Peyer's patch (tissue), 4 donors: ENCODE data around the gene TNS3. TPM values are rescaled to one million over a fixed set of nuclear protein-coding genes. Genes with fewer than 3 reads are reported as not detected.
A peak's percentile ranks its signal among the peaks of the same experiment; 100 is the strongest.

Experiments
- DNase-seq, 3 donors: peaks; one replicate each; pipeline ENCODE4 v3.0.0-alpha.2; 2017 to 2019
- H3K27ac ChIP-seq, 4 donors: fragments of 200-600 bp; sonication (generic); one replicate each; pipeline ENCODE4 v1.5.1; 2016 to 2019
- H3K27me3 ChIP-seq, 2 donors: fragments of 200-600 bp; sonication (generic); one replicate each; pipeline ENCODE4 v1.5.1; 2019
- H3K36me3 ChIP-seq, 3 donors: fragments of 200-600 bp; sonication (generic); one replicate each; pipeline ENCODE4 v1.5.1; 2016 to 2019
- H3K4me1 ChIP-seq, 4 donors: fragments of 200-600 bp; sonication (generic); one replicate each; pipeline ENCODE4 v1.5.1; 2016 to 2019
- H3K4me3 ChIP-seq, 4 donors: fragments of 200-600 bp; sonication (generic); 1 replicate in 3 of 4; 2 replicates in 1 of 4; pipeline ENCODE4 v1.5.1; 2016 to 2019; ENCODE audit warnings: mild to moderate bottlenecking in 1 of 4
- H3K9me3 ChIP-seq, 4 donors: fragments of 200-600 bp; sonication (generic); one replicate each; pipeline ENCODE4 v1.5.1; 2016 to 2019; ENCODE audit warnings: mild to moderate bottlenecking in 1 of 4
- CTCF ChIP-seq, 6 experiments: fragments of 450-650 bp in 4 of 6; fragments of 200-600 bp in 2 of 6; sonication (generic) in 1 of 6; IDR thresholded peaks; one replicate each; pipeline ENCODE4 v1.5.1; 2017 to 2019; ENCODE audit warnings: antibody characterized with exemption in 6 of 6, mild to moderate bottlenecking in 3 of 6, moderate library complexity in 1 of 6
- POLR2A ChIP-seq, 2 donors: fragments of 450-650 bp; IDR thresholded peaks; one replicate each; pipeline ENCODE4 v1.5.1; 2017; ENCODE audit warnings: antibody characterized with exemption in 2 of 2, mild to moderate bottlenecking in 2 of 2, moderate library complexity in 2 of 2
- total RNA-seq, 4 donors: library from RNA; depleted of rRNA; stranded (reverse); fragments of >200 nt; gene quantifications; one replicate each; pipeline ENCODE4 v1.1.0, GENCODE V29; 2016

The TNS3 gene
- total RNA-seq, 4 donors from 2014 or later, result 79.5 to 157 (median 112) TPM

- no peak overlapping the region for H3K4me3 ChIP-seq
- no peaks in the 10 kb centered on the region for H3K36me3 ChIP-seq
- H3K27me3 ChIP-seq, result no peaks in the 10 kb centered on the region
- DNase-seq, result no peak
- TF ChIP-seq POLR2A (IDR thresholded peaks at IDR 0.05) (no peak), CTCF (IDR thresholded peaks at IDR 0.05) (no peak)
- H3K9me3 ChIP-seq, result no peaks in the 10 kb centered on the region
- H3K27ac ChIP-seq, result peak overlapping the region; percentile 66 to 79 (median 70)
- peaks cover 7 to 80% (median 32%) of the 10 kb centered on the region in 4 donors for H3K4me1 ChIP-seq
These were observed 8.8 kb downstream of the TNS3 start for GRCh38 chr7:47572939-47573757.

- Histone ChIP-seq H3K27ac (peak overlapping the region; percentile 66 to 79 (median 74)), H3K36me3 (no peaks in the 10 kb centered on the region), H3K9me3 (no peaks in the 10 kb centered on the region), H3K4me3 (peak overlapping the region in 2 of 4 donors; percentile 0 to 2), H3K27me3 (no peaks in the 10 kb centered on the region), H3K4me1 (peaks cover 7 to 70% (median 32%) of the 10 kb centered on the region in 4 donors)
- no peak for DNase-seq
- TF ChIP-seq POLR2A (IDR thresholded peaks at IDR 0.05) (no peak), CTCF (IDR thresholded peaks at IDR 0.05) (no peak)
These were observed 9.8 kb downstream of the TNS3 start for GRCh38 chr7:47572094-47572445.

- Histone ChIP-seq H3K4me1 (peaks cover 7 to 64% (median 26%) of the 10 kb centered on the region in 4 donors), H3K27ac (peak overlapping the region; percentile 66 to 79 (median 74)), H3K9me3 (no peaks in the 10 kb centered on the region), H3K36me3 (no peaks in the 10 kb centered on the region), H3K27me3 (no peaks in the 10 kb centered on the region), H3K4me3 (peak overlapping the region in 2 of 4 donors; percentile 0 to 2)
- no peak for TF ChIP-seq POLR2A (IDR thresholded peaks at IDR 0.05)
- peak in 1 of 6 experiments; percentile 11 for TF ChIP-seq CTCF (IDR thresholded peaks at IDR 0.05)
- DNase-seq, result peak; percentile 49 to 72 (median 72)
These were observed 10.4 kb downstream of the TNS3 start for GRCh38 chr7:47571331-47572093.

GRCh38 chr7:47570649-47571050 lies 11.3 kb downstream of the TNS3 start:
- Histone ChIP-seq H3K36me3 (no peaks in the 10 kb centered on the region), H3K4me3 (no peak overlapping the region), H3K4me1 (peaks cover 7 to 56% (median 21%) of the 10 kb centered on the region in 4 donors), H3K27ac (peak overlapping the region; percentile 66 to 79 (median 74)), H3K27me3 (no peaks in the 10 kb centered on the region), H3K9me3 (no peaks in the 10 kb centered on the region)
- TF ChIP-seq CTCF (IDR thresholded peaks at IDR 0.05) (no peak), POLR2A (IDR thresholded peaks at IDR 0.05) (no peak)
- no peak for DNase-seq

GRCh38 chr7:47568547-47568946 lies 13.4 kb downstream of the TNS3 start:
- Histone ChIP-seq H3K9me3 (no peaks in the 10 kb centered on the region), H3K4me1 (peaks cover 4 to 35% (median 18%) of the 10 kb centered on the region in 4 donors), H3K36me3 (no peaks in the 10 kb centered on the region), H3K27me3 (no peaks in the 10 kb centered on the region), H3K4me3 (no peak overlapping the region), H3K27ac (peak overlapping the region in 1 of 4 donors; percentile 18)
- DNase-seq, result no peak
- TF ChIP-seq POLR2A (IDR thresholded peaks at IDR 0.05) (no peak), CTCF (IDR thresholded peaks at IDR 0.05) (no peak)
